ENCODE measurements around the gene GRHPR. TPM values are rescaled to one million over a fixed set of nuclear protein-coding genes. Genes with fewer than 3 reads are reported as not detected.

GRHPR gene
- total RNA-seq, 5 donors from 2014 or later (not counting 1 experiment from before 2014, with no cell fraction given): 33.3 to 63.8 (median 43.9) TPM

- ATAC-seq (replicated peaks in 1 of 4) (peak; percentile 97 to 99 (median 99)), DNase-seq (peak; percentile 88 to 98 (median 94))
- Histone ChIP-seq H3K36me3 (ENCODE audit: control insufficient read depth in 2 of 2, extremely low read depth in 1 of 2, insufficient read depth in 1 of 2, low read length in 1 of 2) (peaks cover 4 to 28% of the 10 kb centered on the region in 2 donors), H3K27ac (ENCODE audit: low read length) (peak within 1 kb of the TSS; percentile 66), H3K4me1 (ENCODE audit: control insufficient read depth in 1 of 2, extremely low read depth in 1 of 2, insufficient read depth in 2 of 2, low read length in 2 of 2) (peaks cover 9 to 32% of the 10 kb centered on the region in 2 experiments), H3K27me3 (replicated peaks in 1 of 2; ENCODE audit: control insufficient read depth in 2 of 2, extremely low read depth in 1 of 2, insufficient read depth in 2 of 2, low read length in 1 of 2) (peaks cover 0 to 8% of the 10 kb centered on the region in 2 experiments), H3K4me3 (ENCODE audit: control insufficient read depth in 1 of 2, extremely low read depth in 1 of 2, low read length in 1 of 2) (peak within 1 kb of the TSS; percentile 83 to 93), H3K9me3 (no peaks in the 10 kb centered on the region)
- peak within 1 kb of the TSS; percentile 84 to 97 for H3K27ac Mint-ChIP-seq
- H3K36me3 Mint-ChIP-seq: peaks cover 15% of the 10 kb centered on the region
- 4% methylated on average over 50 of the region's 56 CpGs for WGBS (ENCODE audit: insufficient coverage)
- peaks cover 6 to 7% of the 10 kb centered on the region in 2 donors for H3K27me3 Mint-ChIP-seq
- POLR2A ChIA-PET: interaction anchor here (0.5 to 2.0 kb wide), 7 partner anchors 16 to 367 kb away, joined by 3 to 10 read pairs (median 4); partner anchors contain the start of gene ZBTB5 (in 1 of the 2)
- CTCF ChIA-PET: interaction anchor here in 1 of 2 donors (0.5 to 1.6 kb wide), 6 partner anchors 11 to 883 kb away, joined by 3 to 8 read pairs (median 4); partner anchors contain the start of gene ZBTB5
- no peaks in the 10 kb centered on the region for H3K9me3 Mint-ChIP-seq
- peaks cover 36 to 46% (median 40%) of the 10 kb centered on the region in 3 donors for H3K4me1 Mint-ChIP-seq
- H3K4me3 Mint-ChIP-seq: peak within 1 kb of the TSS; percentile 89 to 97 (median 95)
These were observed 63.1 kb downstream of the GRHPR start, which contains the start of gene POLR1E for GRCh38 chr9:37485389-37486255. POLR1E (plus strand) TSS chr9:37485948; CDS start chr9:37486048, 100 bp downstream.

GRCh38 chr9:37486256-37486615 is 63.7 kb downstream of the GRHPR start:
- Histone ChIP-seq H3K4me1 (ENCODE audit: control insufficient read depth in 1 of 2, extremely low read depth in 1 of 2, insufficient read depth in 2 of 2, low read length in 2 of 2) (peaks cover 9 to 32% of the 10 kb centered on the region in 2 experiments), H3K27ac (ENCODE audit: low read length) (peak overlapping the region; percentile 51), H3K9me3 (no peaks in the 10 kb centered on the region), H3K4me3 (ENCODE audit: control insufficient read depth in 1 of 2, extremely low read depth in 1 of 2, low read length in 1 of 2) (peak overlapping the region; percentile 83 to 93), H3K36me3 (ENCODE audit: control insufficient read depth in 2 of 2, extremely low read depth in 1 of 2, insufficient read depth in 1 of 2, low read length in 1 of 2) (peaks cover 4 to 34% of the 10 kb centered on the region in 2 donors), H3K27me3 (replicated peaks in 1 of 2; ENCODE audit: control insufficient read depth in 2 of 2, extremely low read depth in 1 of 2, insufficient read depth in 2 of 2, low read length in 1 of 2) (peaks cover 0 to 4% of the 10 kb centered on the region in 2 experiments)
- ChIA-PET POLR2A (interaction anchor here in 1 of 2 donors (0.7 to 2.0 kb wide), 5 partner anchors 10 to 106 kb away, joined by 3 to 10 read pairs (median 3); partner anchors contain the start of gene ZBTB5), CTCF (interaction anchor here in 1 of 2 donors (0.5 to 1.6 kb wide), 4 partner anchors 10 to 884 kb away, joined by 4 to 8 read pairs (median 4); partner anchors contain the start of gene ZBTB5)
- Mint-ChIP-seq H3K27ac (peak overlapping the region; percentile 84 to 97), H3K9me3 (no peaks in the 10 kb centered on the region), H3K4me3 (peak overlapping the region; percentile 89 to 97 (median 95)), H3K4me1 (peaks cover 40 to 50% (median 41%) of the 10 kb centered on the region in 3 donors), H3K36me3 (peaks cover 19% of the 10 kb centered on the region), H3K27me3 (peaks cover 6 to 7% of the 10 kb centered on the region in 2 donors)
- DNase-seq (no peak), ATAC-seq (replicated peaks in 1 of 4) (no peak)
- 0% methylated on average over 7 of the region's 7 CpGs for WGBS (ENCODE audit: insufficient coverage)

Other genes with a start within 250 kb of the GRHPR start
- 10 to 100 TPM; 12.5 to 14.3 (median 13.3) TPM for gene ZBTB5, start 42.8 kb downstream of the GRHPR start, total RNA-seq
- 10 to 100 TPM; 31.5 to 37.4 (median 35.0) TPM for gene POLR1E, start 63.3 kb downstream of the GRHPR start, total RNA-seq
- 1 to 10 TPM; 2.9 to 5.0 (median 3.8) TPM for gene FBXO10, start 153.7 kb downstream of the GRHPR start, total RNA-seq
- gene TOMM5, start 169.9 kb downstream of the GRHPR start, total RNA-seq: 10 to 100 TPM; 35.6 to 44.8 (median 42.1) TPM
- not detected for gene FRMPD1, start 228.3 kb downstream of the GRHPR start, total RNA-seq

Measured in T-cell (primary cell).